ENCODE results near the gene KBTBD13. TPM values are rescaled to one million over a fixed set of nuclear protein-coding genes. Genes with fewer than 3 reads are reported as not detected.
A peak's percentile ranks its signal among the peaks of the same experiment; 100 is the strongest.

KBTBD13 gene
- polyA plus RNA-seq, 1 donor (not counting 4 experiments of a cell fraction or from before 2014, with no cell fraction given) = not detected

DNA sequence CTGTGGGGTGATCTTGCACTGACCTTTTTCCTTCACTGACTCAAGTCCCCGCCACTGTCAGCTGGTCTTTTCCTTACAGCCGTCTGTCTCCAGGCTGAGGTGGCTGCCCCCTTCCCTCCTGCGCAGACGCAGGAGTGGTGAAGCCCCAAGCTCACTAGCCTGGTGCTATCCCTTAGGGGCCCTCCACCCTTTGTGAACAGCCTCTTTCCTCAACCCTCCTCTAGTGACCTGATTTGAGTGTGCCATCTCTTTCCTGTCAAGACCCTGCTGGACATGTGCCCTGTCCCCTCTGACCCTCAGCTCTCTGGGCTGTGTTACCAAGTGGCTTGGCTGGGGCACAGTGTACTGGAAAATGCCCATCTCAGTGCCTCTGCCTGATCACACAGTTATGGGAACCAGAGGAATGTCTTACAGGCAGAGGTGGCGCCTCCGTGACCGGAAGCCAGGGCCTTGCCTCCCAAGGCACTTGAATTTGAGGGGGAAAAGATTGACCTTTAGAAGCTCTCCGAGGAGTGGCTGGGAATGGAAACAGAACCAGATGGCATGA is 8.7 kb downstream of the KBTBD13 start:
- Histone ChIP-seq H3K4me1 (ENCODE audit: control insufficient read depth, extremely low read depth, insufficient read depth, low read length) (peaks cover 4% of the 10 kb centered on the region), H4K20me1 (ENCODE audit: control insufficient read depth, extremely low read depth, insufficient read depth, low read length) (peaks cover 3% of the 10 kb centered on the region), H3K9ac (ENCODE audit: control insufficient read depth, extremely low read depth, insufficient read depth, low read length) (no peak overlapping the region), H3K4me2 (ENCODE audit: control insufficient read depth, extremely low read depth, insufficient read depth, low read depth, low read length) (no peak overlapping the region), H3K79me2 (ENCODE audit: control insufficient read depth, insufficient read depth, low read length) (no peaks in the 10 kb centered on the region), H3K9me3 (ENCODE audit: control insufficient read depth, low read depth, low read length) (no peaks in the 10 kb centered on the region), H3K9me1 (ENCODE audit: control insufficient read depth, extremely low read depth, insufficient read depth, low read length) (no peaks in the 10 kb centered on the region), H3K27me3 (ENCODE audit: control insufficient read depth, extremely low read depth, insufficient read depth, low read length) (peaks cover 12% of the 10 kb centered on the region), H3K4me3 (ENCODE audit: control insufficient read depth in 2 of 3, extremely low read depth in 1 of 3, insufficient read depth in 2 of 3, low read depth in 1 of 3, low read length in 3 of 3) (no peak overlapping the region), H2AFZ (ENCODE audit: control insufficient read depth, low read length) (no peak overlapping the region), H3K36me3 (ENCODE audit: control insufficient read depth in 2 of 2, extremely low read depth in 1 of 2, insufficient read depth in 2 of 2, low read length in 2 of 2) (no peaks in the 10 kb centered on the region), H3K27ac (ENCODE audit: control insufficient read depth, insufficient read depth, low read length) (no peak overlapping the region)
- FAIRE-seq (no peak), DNase-seq (ENCODE audit: low read depth, low spot score) (no peak)
- TF ChIP-seq, protein P1, sequence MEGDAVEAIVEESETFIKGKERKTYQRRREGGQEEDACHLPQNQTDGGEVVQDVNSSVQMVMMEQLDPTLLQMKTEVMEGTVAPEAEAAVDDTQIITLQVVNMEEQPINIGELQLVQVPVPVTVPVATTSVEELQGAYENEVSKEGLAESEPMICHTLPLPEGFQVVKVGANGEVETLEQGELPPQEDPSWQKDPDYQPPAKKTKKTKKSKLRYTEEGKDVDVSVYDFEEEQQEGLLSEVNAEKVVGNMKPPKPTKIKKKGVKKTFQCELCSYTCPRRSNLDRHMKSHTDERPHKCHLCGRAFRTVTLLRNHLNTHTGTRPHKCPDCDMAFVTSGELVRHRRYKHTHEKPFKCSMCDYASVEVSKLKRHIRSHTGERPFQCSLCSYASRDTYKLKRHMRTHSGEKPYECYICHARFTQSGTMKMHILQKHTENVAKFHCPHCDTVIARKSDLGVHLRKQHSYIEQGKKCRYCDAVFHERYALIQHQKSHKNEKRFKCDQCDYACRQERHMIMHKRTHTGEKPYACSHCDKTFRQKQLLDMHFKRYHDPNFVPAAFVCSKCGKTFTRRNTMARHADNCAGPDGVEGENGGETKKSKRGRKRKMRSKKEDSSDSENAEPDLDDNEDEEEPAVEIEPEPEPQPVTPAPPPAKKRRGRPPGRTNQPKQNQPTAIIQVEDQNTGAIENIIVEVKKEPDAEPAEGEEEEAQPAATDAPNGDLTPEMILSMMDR (optimal IDR thresholded peaks at IDR 0.05 in 1 of 3, IDR thresholded peaks at IDR 0.05 in 1 of 3, conservative IDR thresholded peaks at IDR 0.05 in 1 of 3; ENCODE audit: extremely low read depth in 1 of 3, insufficient read depth in 2 of 3, low read length in 3 of 3) = no peak
- no peak for TF ChIP-seq EZH2 (IDR thresholded peaks at IDR 0.05; ENCODE audit: low read length)
- dilution Hi-C loops (cut with MboI; ENCODE audit: extremely low pct_ligation_motif_present, low sequenced_read_pairs) = no loop called here

DNA sequence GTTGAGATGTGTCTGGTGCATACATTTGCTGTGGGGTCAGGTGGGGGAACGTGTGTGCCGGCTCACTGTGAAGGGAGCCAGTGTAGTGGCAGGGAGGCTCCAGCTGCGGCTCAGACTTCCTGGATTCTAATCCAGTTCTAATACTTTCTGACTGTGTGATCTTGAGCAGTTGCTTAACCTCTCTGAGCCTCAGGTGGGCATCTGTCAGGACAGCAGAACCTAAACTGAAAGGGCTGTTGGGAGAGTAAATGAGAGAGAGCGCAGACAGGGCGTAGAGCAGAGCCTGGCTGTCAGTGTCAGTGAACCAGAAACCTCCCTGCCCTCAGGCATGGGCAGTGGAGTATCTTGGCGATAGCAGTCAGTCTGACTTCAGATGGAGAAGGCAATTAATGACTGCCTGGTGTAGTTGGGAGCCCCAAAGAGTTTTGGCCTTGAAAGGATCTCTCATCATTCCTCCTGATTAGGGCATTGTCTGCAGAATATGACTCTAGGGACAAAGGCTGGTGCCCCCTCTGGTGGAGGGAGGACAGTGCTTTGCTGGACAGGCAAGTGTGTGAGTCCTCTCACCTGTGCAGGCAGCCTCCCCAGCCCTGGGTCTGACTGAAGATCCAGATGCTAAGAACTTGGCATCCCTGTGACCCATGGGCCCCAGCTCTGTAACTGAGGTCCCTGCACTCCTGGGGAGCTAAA is 9.6 kb downstream of the KBTBD13 start:
- no peaks in the 10 kb centered on the region for H3K36me3 ChIP-seq (ENCODE audit: control insufficient read depth in 2 of 2, extremely low read depth in 1 of 2, insufficient read depth in 2 of 2, low read length in 2 of 2)
- no peak for DNase-seq (ENCODE audit: low read depth, low spot score)
- H3K9me1 ChIP-seq (ENCODE audit: control insufficient read depth, extremely low read depth, insufficient read depth, low read length) = no peaks in the 10 kb centered on the region
- H3K9ac ChIP-seq (ENCODE audit: control insufficient read depth, extremely low read depth, insufficient read depth, low read length) = no peak overlapping the region
- H3K79me2 ChIP-seq (ENCODE audit: control insufficient read depth, insufficient read depth, low read length) = no peaks in the 10 kb centered on the region
- H3K4me2 ChIP-seq (ENCODE audit: control insufficient read depth, extremely low read depth, insufficient read depth, low read depth, low read length) = no peak overlapping the region
- no peak for FAIRE-seq
- no peak overlapping the region for H2AFZ ChIP-seq (ENCODE audit: control insufficient read depth, low read length)
- H3K9me3 ChIP-seq (ENCODE audit: control insufficient read depth, low read depth, low read length) = no peaks in the 10 kb centered on the region
- peaks cover 12% of the 10 kb centered on the region for H3K27me3 ChIP-seq (ENCODE audit: control insufficient read depth, extremely low read depth, insufficient read depth, low read length)
- H4K20me1 ChIP-seq (ENCODE audit: control insufficient read depth, extremely low read depth, insufficient read depth, low read length) = peaks cover 3% of the 10 kb centered on the region
- H3K4me3 ChIP-seq (ENCODE audit: control insufficient read depth in 2 of 3, extremely low read depth in 1 of 3, insufficient read depth in 2 of 3, low read depth in 1 of 3, low read length in 3 of 3) = no peak overlapping the region
- dilution Hi-C loops (cut with MboI; ENCODE audit: extremely low pct_ligation_motif_present, low sequenced_read_pairs) = no loop called here
- TF ChIP-seq EZH2 (IDR thresholded peaks at IDR 0.05; ENCODE audit: low read length) = no peak
- TF ChIP-seq, protein P1 (optimal IDR thresholded peaks at IDR 0.05 in 1 of 3, IDR thresholded peaks at IDR 0.05 in 1 of 3, conservative IDR thresholded peaks at IDR 0.05 in 1 of 3; ENCODE audit: extremely low read depth in 1 of 3, insufficient read depth in 2 of 3, low read length in 3 of 3) = peak; percentile 44 to 74 (median 61)
- peaks cover 4% of the 10 kb centered on the region for H3K4me1 ChIP-seq (ENCODE audit: control insufficient read depth, extremely low read depth, insufficient read depth, low read length)
- no peak overlapping the region for H3K27ac ChIP-seq (ENCODE audit: control insufficient read depth, insufficient read depth, low read length)

All from keratinocyte (primary cell).